Peyer's patch (tissue), 4 donors: ENCODE measurements around the gene XPA. TPM values are rescaled to one million over a fixed set of nuclear protein-coding genes. Genes with fewer than 3 reads are reported as not detected.

Source experiments
- DNase-seq, 3 donors: peaks; one replicate each; pipeline ENCODE4 v3.0.0-alpha.2; 2017 to 2019
- H3K27ac ChIP-seq, 4 donors: fragments of 200-600 bp; sonication (generic); one replicate each; pipeline ENCODE4 v1.5.1; 2016 to 2019
- H3K27me3 ChIP-seq, 2 donors: fragments of 200-600 bp; sonication (generic); one replicate each; pipeline ENCODE4 v1.5.1; 2019
- H3K36me3 ChIP-seq, 3 donors: fragments of 200-600 bp; sonication (generic); one replicate each; pipeline ENCODE4 v1.5.1; 2016 to 2019
- H3K4me1 ChIP-seq, 4 donors: fragments of 200-600 bp; sonication (generic); one replicate each; pipeline ENCODE4 v1.5.1; 2016 to 2019
- H3K4me3 ChIP-seq, 4 donors: fragments of 200-600 bp; sonication (generic); 1 replicate in 3 of 4; 2 replicates in 1 of 4; pipeline ENCODE4 v1.5.1; 2016 to 2019; ENCODE audit warnings: mild to moderate bottlenecking in 1 of 4
- H3K9me3 ChIP-seq, 4 donors: fragments of 200-600 bp; sonication (generic); one replicate each; pipeline ENCODE4 v1.5.1; 2016 to 2019; ENCODE audit warnings: mild to moderate bottlenecking in 1 of 4
- CTCF ChIP-seq, 6 experiments: fragments of 450-650 bp in 4 of 6; fragments of 200-600 bp in 2 of 6; sonication (generic) in 1 of 6; IDR thresholded peaks; one replicate each; pipeline ENCODE4 v1.5.1; 2017 to 2019; ENCODE audit warnings: antibody characterized with exemption in 6 of 6, mild to moderate bottlenecking in 3 of 6, moderate library complexity in 1 of 6
- POLR2A ChIP-seq, 2 donors: fragments of 450-650 bp; IDR thresholded peaks; one replicate each; pipeline ENCODE4 v1.5.1; 2017; ENCODE audit warnings: antibody characterized with exemption in 2 of 2, mild to moderate bottlenecking in 2 of 2, moderate library complexity in 2 of 2
- total RNA-seq, 4 donors: library from RNA; depleted of rRNA; stranded (reverse); fragments of >200 nt; gene quantifications; one replicate each; pipeline ENCODE4 v1.1.0, GENCODE V29; 2016

Gene XPA
- total RNA-seq, 4 donors from 2014 or later, result 12.6 to 18.8 (median 14.3) TPM

- no peaks in the 10 kb centered on the region for H3K27me3 ChIP-seq
- H3K27ac ChIP-seq, result no peak overlapping the region
- no peaks in the 10 kb centered on the region for H3K4me1 ChIP-seq
- no peak for DNase-seq
- H3K4me3 ChIP-seq, result no peak overlapping the region
- H3K9me3 ChIP-seq, result no peaks in the 10 kb centered on the region
- H3K36me3 ChIP-seq, result no peaks in the 10 kb centered on the region
- TF ChIP-seq CTCF (IDR thresholded peaks at IDR 0.05) (no peak), POLR2A (IDR thresholded peaks at IDR 0.05) (no peak)
These were observed 25.2 kb upstream of the XPA start for GRCh38 chr9:97722331-97722730.

- no peak for DNase-seq
- Histone ChIP-seq H3K36me3 (no peaks in the 10 kb centered on the region), H3K27me3 (no peaks in the 10 kb centered on the region), H3K9me3 (no peaks in the 10 kb centered on the region), H3K27ac (no peak overlapping the region), H3K4me1 (no peaks in the 10 kb centered on the region), H3K4me3 (no peak overlapping the region)
- TF ChIP-seq POLR2A (IDR thresholded peaks at IDR 0.05) (no peak), CTCF (IDR thresholded peaks at IDR 0.05) (no peak)
These were observed 24.3 kb upstream of the XPA start for GRCh38 chr9:97721396-97721795.

GRCh38 chr9:97717866-97718265 is 20.7 kb upstream of the XPA start:
- Histone ChIP-seq H3K4me3 (no peak overlapping the region), H3K27me3 (no peaks in the 10 kb centered on the region), H3K27ac (no peak overlapping the region), H3K4me1 (no peaks in the 10 kb centered on the region), H3K36me3 (no peaks in the 10 kb centered on the region), H3K9me3 (no peaks in the 10 kb centered on the region)
- no peak for DNase-seq
- no peak for TF ChIP-seq POLR2A (IDR thresholded peaks at IDR 0.05)
- no peak for TF ChIP-seq CTCF (IDR thresholded peaks at IDR 0.05)

GRCh38 chr9:97714435-97714834 is 17.3 kb upstream of the XPA start:
- Histone ChIP-seq H3K27ac (no peak overlapping the region), H3K9me3 (no peaks in the 10 kb centered on the region), H3K4me1 (no peaks in the 10 kb centered on the region), H3K27me3 (no peaks in the 10 kb centered on the region), H3K36me3 (no peaks in the 10 kb centered on the region), H3K4me3 (no peak overlapping the region)
- DNase-seq, result no peak
- TF ChIP-seq POLR2A (IDR thresholded peaks at IDR 0.05), result no peak
- TF ChIP-seq CTCF (IDR thresholded peaks at IDR 0.05), result no peak

- no peak for TF ChIP-seq CTCF (IDR thresholded peaks at IDR 0.05)
- TF ChIP-seq POLR2A (IDR thresholded peaks at IDR 0.05), result no peak
- DNase-seq, result no peak
- no peak overlapping the region for H3K27ac ChIP-seq
- H3K4me1 ChIP-seq, result no peaks in the 10 kb centered on the region
- H3K4me3 ChIP-seq, result no peak overlapping the region
- H3K9me3 ChIP-seq, result no peaks in the 10 kb centered on the region
- no peaks in the 10 kb centered on the region for H3K27me3 ChIP-seq
- H3K36me3 ChIP-seq, result no peaks in the 10 kb centered on the region
These were observed 14.1 kb upstream of the XPA start for GRCh38 chr9:97711223-97711626.
